ENCODE data around the gene APOA5. TPM values are rescaled to one million over a fixed set of nuclear protein-coding genes. Genes with fewer than 3 reads are reported as not detected.

The APOA5 gene
- total RNA-seq, 1 experiment from 2014 or later = 0.20 TPM

GRCh38 chr11:116797816-116798215 lies 6.1 kb upstream of the APOA5 start (continued):
- TF ChIP-seq ZNF425 (CRISPR knock-in tag; conservative IDR thresholded peaks at IDR 0.05) (no peak), TEAD4 (CRISPR knock-in tag; IDR thresholded peaks at IDR 0.05) (no peak), ZSCAN18 (CRISPR knock-in tag; IDR thresholded peaks at IDR 0.05) (no peak), MLX (CRISPR knock-in tag; IDR thresholded peaks at IDR 0.05) (no peak), NR3C1 (CRISPR knock-in tag; conservative IDR thresholded peaks at IDR 0.05; ENCODE audit: low read depth) (no peak), CREB1 (CRISPR knock-in tag; IDR thresholded peaks at IDR 0.05) (no peak), KAT7 (CRISPR knock-in tag; IDR thresholded peaks at IDR 0.05; ENCODE audit: borderline replicate concordance) (no peak), NFYB (CRISPR knock-in tag; conservative IDR thresholded peaks at IDR 0.05; ENCODE audit: low read depth) (no peak), PREB (CRISPR knock-in tag; IDR thresholded peaks at IDR 0.05; ENCODE audit: borderline replicate concordance) (no peak), SP1 (CRISPR knock-in tag; conservative IDR thresholded peaks at IDR 0.05) (no peak), ZNF138 (CRISPR knock-in tag; conservative IDR thresholded peaks at IDR 0.05) (no peak)

GRCh38 chr11:116796548-116796947 lies 4.9 kb upstream of the APOA5 start:
- H3K27me3 Mint-ChIP-seq (ENCODE audit: low read depth) = peaks cover 2% of the 10 kb centered on the region; the same call in 1 of the 2 replicates
- ATAC-seq (no peak), DNase-seq (ENCODE audit: low spot score) (no peak)
- no peaks in the 10 kb centered on the region for H3K36me3 Mint-ChIP-seq
- H3K27ac Mint-ChIP-seq = no peak overlapping the region
- ChIA-PET CTCF (interaction anchor here (1.7 kb wide), 1 partner anchor 39 kb away, joined by 3 read pairs; no protein-coding TSS in a partner anchor), POLR2A (no interaction called here)
- H3K9me3 Mint-ChIP-seq = no peaks in the 10 kb centered on the region
- H3K4me3 Mint-ChIP-seq = no peak overlapping the region
- peaks cover 4% of the 10 kb centered on the region; the same call in 1 of the 2 replicates for H3K4me1 Mint-ChIP-seq
- TF ChIP-seq ZNF219 (CRISPR knock-in tag; IDR thresholded peaks at IDR 0.05; ENCODE audit: borderline replicate concordance) (no peak), ZNF671 (CRISPR knock-in tag; IDR thresholded peaks at IDR 0.05) (no peak), E2F1 (CRISPR knock-in tag; IDR thresholded peaks at IDR 0.05) (no peak), AR (CRISPR knock-in tag; IDR thresholded peaks at IDR 0.05) (no peak), ESRRA (CRISPR knock-in tag; IDR thresholded peaks at IDR 0.05; ENCODE audit: borderline replicate concordance) (no peak), NR3C1 (CRISPR knock-in tag; conservative IDR thresholded peaks at IDR 0.05; ENCODE audit: low read depth) (no peak), ATF6 (CRISPR knock-in tag; IDR thresholded peaks at IDR 0.05) (no peak), CDX4 (CRISPR knock-in tag; IDR thresholded peaks at IDR 0.05; ENCODE audit: borderline replicate concordance) (no peak), SMAD4 (CRISPR knock-in tag; IDR thresholded peaks at IDR 0.05) (no peak), SOX15 (CRISPR knock-in tag; IDR thresholded peaks at IDR 0.05) (no peak), FOXP4 (CRISPR knock-in tag; IDR thresholded peaks at IDR 0.05) (no peak)

Measured in WTC11 (cell line).